Subcutaneous adipose tissue (tissue), 4 donors: ENCODE results near the gene SYT9. TPM values are rescaled to one million over a fixed set of nuclear protein-coding genes. Genes with fewer than 3 reads are reported as not detected.

Experiments
- total RNA-seq, 4 donors: library from RNA; depleted of rRNA; stranded (reverse); fragments of >200 nt; gene quantifications; one replicate each; pipeline ENCODE4 v1.1.0, GENCODE V29; 2016
- TF ChIP-seq, protein P1 (sequence below): fragments of 450-650 bp; IDR thresholded peaks from one replicate; pipeline ENCODE4 v1.5.1; 2016; ENCODE audit warnings: low read depth, mild to moderate bottlenecking, control low read depth, antibody characterized with exemption, moderate library complexity

SYT9 gene
- total RNA-seq, 4 donors from 2014 or later, result not detected

DNA sequence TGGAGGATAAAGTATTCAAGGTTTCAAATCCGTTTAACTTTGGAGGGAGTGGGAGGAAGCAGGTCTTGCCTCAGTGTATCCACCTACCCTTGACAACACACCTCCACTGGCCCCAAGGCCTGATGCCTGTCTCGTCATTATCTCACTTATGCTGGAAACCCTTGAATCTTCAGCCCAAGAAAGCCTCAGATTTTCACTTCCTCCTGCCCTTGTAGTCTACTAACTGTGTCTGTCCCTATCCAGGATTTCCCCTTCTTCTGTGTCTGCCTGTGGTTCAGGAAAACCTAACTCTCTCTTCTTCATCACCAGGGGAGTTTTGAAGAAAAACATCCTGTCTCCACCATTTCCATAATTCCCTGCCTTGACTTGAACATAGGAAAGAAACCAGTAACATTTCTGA lies 56.1 kb downstream of the SYT9 start:
- TF ChIP-seq, protein P1, sequence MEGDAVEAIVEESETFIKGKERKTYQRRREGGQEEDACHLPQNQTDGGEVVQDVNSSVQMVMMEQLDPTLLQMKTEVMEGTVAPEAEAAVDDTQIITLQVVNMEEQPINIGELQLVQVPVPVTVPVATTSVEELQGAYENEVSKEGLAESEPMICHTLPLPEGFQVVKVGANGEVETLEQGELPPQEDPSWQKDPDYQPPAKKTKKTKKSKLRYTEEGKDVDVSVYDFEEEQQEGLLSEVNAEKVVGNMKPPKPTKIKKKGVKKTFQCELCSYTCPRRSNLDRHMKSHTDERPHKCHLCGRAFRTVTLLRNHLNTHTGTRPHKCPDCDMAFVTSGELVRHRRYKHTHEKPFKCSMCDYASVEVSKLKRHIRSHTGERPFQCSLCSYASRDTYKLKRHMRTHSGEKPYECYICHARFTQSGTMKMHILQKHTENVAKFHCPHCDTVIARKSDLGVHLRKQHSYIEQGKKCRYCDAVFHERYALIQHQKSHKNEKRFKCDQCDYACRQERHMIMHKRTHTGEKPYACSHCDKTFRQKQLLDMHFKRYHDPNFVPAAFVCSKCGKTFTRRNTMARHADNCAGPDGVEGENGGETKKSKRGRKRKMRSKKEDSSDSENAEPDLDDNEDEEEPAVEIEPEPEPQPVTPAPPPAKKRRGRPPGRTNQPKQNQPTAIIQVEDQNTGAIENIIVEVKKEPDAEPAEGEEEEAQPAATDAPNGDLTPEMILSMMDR, result no peak

DNA sequence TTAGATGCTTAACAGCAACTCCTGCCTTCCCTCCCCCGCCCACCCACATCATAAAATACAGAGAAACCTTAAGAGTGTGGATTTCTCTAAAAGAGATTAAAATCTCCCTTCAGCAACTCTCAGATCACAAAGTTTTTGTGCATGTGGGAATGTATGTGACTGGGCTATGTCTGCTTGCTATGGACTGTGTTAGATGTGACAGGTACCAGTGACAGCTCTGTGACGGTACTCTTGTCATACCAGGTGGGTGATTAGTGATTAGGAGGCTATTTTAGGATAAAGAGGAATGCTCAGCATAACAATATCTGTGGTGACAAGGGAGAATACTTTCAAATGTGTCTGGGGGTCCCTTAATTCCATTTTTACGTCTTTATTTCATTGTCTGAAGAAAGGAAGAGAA lies 60.2 kb downstream of the SYT9 start:
- TF ChIP-seq, protein P1, result no peak

DNA sequence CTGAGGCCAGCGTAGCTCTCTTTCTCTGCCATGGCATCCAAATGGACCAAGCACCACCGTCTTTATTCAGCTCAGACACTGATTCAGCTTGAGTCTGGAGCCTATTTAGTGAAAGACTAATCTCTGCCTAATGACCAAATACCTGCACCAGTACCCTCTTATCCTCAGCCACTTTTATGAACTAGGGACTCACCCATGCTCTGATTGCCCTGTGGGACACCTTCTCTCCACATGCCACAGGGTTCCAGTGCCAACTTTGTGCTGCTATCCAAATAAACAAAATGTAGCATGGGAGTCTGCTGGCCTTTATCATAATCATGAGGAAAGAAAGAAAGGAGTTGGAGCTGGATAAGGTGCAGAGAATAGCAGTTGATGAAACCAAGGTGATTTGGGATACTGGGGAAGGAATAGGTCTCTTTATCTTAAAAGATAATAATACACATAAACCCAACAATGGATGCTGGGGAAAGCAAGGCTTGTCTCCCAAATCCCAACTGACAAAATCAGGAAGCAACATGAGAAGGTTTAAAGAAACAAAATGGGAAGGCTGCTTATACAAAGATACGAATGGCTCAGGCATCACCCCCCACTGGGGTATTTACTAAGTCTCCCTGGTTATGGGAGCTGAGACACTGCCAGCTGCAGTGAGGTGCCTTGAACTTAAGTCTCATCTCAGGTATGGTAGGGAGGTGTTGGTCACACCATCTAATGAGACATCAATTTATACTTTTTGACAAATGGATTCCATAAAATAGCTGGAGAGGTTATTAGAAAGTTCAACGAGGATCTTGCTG lies 63.3 kb downstream of the SYT9 start:
- TF ChIP-seq, protein P1, result no peak

DNA sequence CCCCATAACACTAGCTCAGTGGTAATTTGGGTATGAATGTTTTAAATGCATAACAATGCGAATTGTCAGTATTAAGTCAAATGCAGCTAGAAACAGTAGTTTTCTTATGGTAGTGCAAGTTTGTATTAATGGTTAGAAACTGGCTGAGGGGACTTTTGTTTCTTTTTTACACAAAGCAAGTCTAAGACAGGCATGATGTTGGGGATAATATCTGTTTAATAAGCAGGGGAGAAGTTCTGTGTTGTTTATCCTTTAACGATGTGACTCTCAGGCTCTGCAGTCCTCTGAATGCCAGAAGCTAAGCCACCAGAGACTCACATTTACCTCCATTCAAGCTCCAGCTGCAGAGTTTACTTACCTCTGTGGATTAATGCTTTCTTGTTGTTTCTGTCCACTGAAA lies 67.8 kb downstream of the SYT9 start:
- TF ChIP-seq, protein P1, result no peak

DNA sequence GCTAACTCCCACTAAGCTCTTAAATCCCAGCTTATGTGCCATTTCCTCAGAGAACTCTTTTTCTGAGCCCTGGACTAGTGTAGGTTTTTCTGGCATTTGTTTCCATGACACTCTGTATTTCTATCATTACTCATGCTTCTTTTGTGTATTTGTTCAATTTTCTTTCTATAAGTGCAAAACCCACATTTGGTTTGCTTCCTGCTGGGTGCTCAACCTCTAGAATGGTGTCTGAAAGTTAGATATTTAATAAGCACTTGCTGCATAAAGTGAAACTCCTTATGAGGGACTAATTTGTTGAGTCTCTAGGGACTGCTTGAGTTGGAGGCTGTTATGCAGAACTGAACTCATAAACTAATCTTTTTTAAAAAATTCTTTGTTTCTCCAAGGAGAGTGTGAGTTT lies 68.6 kb downstream of the SYT9 start:
- TF ChIP-seq, protein P1, result no peak

DNA sequence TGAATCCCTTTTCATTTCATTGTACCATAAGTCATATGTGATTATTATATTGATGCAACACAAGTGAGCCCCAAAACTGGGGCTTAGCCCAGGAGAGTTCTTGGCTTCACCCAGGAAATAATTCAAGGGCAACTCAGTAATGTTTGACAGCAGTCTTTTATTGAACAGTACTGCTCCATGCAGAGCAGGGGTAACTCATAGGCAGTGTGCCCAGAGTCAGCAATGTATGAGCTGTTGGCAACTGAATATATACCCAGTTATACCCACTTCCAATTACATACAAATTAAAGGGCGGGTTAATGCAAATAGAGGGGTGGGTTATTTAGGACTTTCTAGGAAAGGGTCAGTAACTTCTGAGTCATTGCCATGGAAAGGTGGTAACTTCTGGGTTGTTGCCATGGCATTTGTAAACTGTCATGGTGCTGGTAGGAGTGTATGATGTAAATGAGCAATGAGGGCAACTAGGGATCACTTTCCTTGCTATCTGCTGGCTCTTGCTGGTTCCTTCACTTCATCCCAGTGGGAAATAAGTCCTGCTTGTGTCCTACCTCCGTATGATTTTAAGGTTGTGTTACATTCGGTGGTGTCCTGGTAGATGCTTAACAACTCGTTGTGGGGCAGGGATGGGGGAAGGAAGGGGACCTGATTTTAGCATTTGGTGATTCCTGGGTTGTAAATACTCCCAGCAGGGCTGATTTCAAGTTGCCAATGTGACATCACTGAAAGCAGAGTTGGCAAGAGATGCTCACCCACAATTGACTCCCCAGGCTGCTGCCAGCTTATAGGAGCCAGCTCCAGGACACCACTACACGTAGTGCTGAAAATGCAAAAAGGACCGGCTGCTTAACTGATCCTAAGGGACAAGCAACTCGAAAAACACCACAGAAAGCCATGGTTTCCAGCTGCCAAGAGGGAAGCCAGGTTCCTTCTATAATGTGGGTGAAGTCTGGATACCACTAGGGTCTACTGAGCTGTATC lies 70.1 kb downstream of the SYT9 start:
- TF ChIP-seq, protein P1, result no peak

DNA sequence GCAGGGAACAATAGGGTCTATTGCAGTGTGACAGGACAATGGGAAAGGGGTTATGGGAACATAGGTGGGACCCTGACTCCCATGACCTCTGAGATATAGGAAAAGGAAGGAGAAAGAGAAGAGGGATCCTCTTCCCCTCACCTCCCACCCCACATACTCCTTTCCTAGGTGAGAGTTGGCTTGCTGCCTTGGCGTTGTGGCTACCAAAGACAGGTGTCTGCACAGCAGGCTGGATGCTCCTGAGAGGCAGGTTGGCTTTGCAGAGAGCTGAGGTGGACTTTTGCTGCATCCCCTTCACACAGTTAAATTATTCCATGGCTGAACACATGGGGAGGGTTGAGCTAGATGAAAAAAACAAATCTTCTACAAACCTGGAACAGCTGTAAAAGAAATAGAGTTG lies 80.7 kb downstream of the SYT9 start:
- TF ChIP-seq, protein P1, result no peak
